ENCODE results near the gene RBMX.

Gene RBMX

DNA sequence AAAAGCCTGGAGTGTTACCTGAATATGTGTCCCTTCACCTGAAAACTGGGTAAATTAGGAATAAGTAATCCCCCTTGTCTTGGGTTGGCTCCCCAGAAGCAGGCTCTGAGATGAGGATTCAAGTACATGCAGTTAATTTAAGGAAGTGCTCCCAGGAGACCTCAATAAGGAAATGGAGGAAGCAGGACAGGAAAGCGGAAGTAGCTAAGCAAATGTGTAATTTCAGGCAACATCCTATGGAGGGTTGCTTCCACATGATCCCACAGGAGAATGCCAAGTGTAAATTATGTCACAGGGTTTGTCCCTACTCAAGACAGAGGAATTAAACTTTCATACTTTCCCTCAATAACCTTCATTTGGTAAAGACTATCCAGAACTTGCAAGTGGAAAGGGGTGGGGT, 51.7 kb downstream of the RBMX start:
- no peak for DNase-seq

DNA sequence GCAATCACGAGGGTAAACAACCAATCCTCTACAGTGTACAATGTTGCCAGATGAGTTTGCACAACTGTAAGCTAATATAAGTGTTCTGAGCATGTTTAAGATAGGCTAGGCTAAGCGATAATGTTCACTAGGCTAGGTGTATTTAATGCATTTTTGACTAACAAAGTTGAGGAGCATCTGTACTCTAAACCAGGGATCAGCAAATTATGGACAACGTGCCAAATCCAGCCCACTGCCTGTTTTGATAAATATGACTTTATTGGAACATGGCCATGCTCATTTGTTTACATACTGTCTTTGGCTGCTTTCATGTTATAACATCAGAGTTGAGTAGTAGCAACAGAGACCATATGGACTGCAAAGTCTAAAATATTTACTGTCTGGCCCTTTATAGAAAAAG, 53.5 kb downstream of the RBMX start:
- no peak for DNase-seq

DNA sequence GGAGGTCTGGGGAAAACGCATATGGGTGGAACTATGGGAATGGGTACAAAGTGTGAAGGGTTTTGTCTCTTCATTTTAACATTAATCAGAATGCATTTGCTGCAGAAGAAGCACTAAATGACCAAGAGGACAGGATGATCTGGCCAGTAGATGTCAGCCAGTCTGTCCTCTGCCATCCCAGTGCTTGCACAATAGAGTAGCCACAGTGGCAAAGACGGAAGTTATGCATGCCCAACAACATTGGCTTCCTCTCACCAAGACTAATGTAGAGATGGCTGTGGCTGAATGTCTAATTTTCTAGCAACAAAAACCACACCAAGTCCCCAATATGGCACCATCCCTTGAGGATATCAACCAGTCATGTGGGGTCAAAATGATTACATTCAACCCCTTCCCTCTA, 54.8 kb downstream of the RBMX start:
- no peak for DNase-seq
